ENCODE measurements around the gene ABCG2. TPM values are rescaled to one million over a fixed set of nuclear protein-coding genes. Genes with fewer than 3 reads are reported as not detected.

Gene ABCG2
- polyA plus RNA-seq, 2 of the 4 experiments (the other 2 are of a cell fraction), result 27.9 to 55.3 TPM

GRCh38 chr4:88106205-88106604, 52.2 kb downstream of the ABCG2 start:
- Histone ChIP-seq H3K4me1 (peaks cover 67% of the 10 kb centered on the region), H3K27ac (peak overlapping the region; percentile 87 to 97), H3K4me2 (peak overlapping the region; percentile 76), H3K4me3 (no peak overlapping the region), H3K9me3 (no peaks in the 10 kb centered on the region)
- DNase-seq (ENCODE audit: low read depth in 1 of 2, low spot score in 1 of 2) (peak in 1 of 2 experiments; percentile 11), FAIRE-seq (no peak), ATAC-seq (no peak)
- ChIA-PET CTCF (no interaction called here), POLR2A (no interaction called here)
- WGBS (ENCODE audit: missing lambda C conversion rate), result 35% methylated on average over 3 of the region's 3 CpGs
- no peak for TF ChIP-seq HEYL (CRISPR knock-in tag; IDR thresholded peaks at IDR 0.05)
- TF ChIP-seq FOSL2 (IDR thresholded peaks at IDR 0.05), result no peak
- peak; percentile 29; the same call in 1 of the 2 replicates for TF ChIP-seq FOSL2 (CRISPR knock-in tag; IDR thresholded peaks at IDR 0.05)

GRCh38 chr4:88104902-88105610, 53.4 kb downstream of the ABCG2 start:
- Histone ChIP-seq H3K27ac (peak overlapping the region; percentile 87 to 97), H3K4me1 (peaks cover 56% of the 10 kb centered on the region), H3K4me3 (no peak overlapping the region), H3K4me2 (peak overlapping the region; percentile 76), H3K9me3 (no peaks in the 10 kb centered on the region)
- TF ChIP-seq ZSCAN20 (CRISPR knock-in tag; IDR thresholded peaks at IDR 0.05), result no peak
- no peak for TF ChIP-seq HEYL (CRISPR knock-in tag; IDR thresholded peaks at IDR 0.05)
- POLR2A ChIA-PET, result no interaction called here
- ATAC-seq (no peak; a peak in 1 of 6 replicates), FAIRE-seq (no peak), DNase-seq (ENCODE audit: low read depth in 1 of 2, low spot score in 1 of 2) (peak in 1 of 2 experiments; percentile 46)
- WGBS (ENCODE audit: missing lambda C conversion rate), result 22% methylated on average over 4 of the region's 4 CpGs
- CTCF ChIA-PET, result interaction anchor here (0.7 to 1.0 kb wide), 2 partner anchors 12 to 107 kb away, joined by 3 to 5 read pairs; no protein-coding TSS in a partner anchor

- DNase-seq (ENCODE audit: low read depth in 1 of 2, low spot score in 1 of 2) (no peak), ATAC-seq (no peak), FAIRE-seq (no peak)
- ChIA-PET CTCF (no interaction called here), POLR2A (no interaction called here)
- no peak overlapping the region for H3K27ac ChIP-seq
- TF ChIP-seq POLR2AphosphoS2 (conservative IDR thresholded peaks at IDR 0.05; ENCODE audit: low read length) (no peak), JUN (IDR thresholded peaks at IDR 0.05) (no peak), BCL3 (IDR thresholded peaks at IDR 0.05) (no peak), ESRRA (IDR thresholded peaks at IDR 0.05; ENCODE audit: borderline replicate concordance, low read length) (no peak), FOSB (CRISPR knock-in tag; IDR thresholded peaks at IDR 0.05) (no peak), EHF (CRISPR knock-in tag; IDR thresholded peaks at IDR 0.05) (no peak), ZC3H11A (IDR thresholded peaks at IDR 0.05) (no peak), CEBPB (IDR thresholded peaks at IDR 0.05) (no peak), MYC (IDR thresholded peaks at IDR 0.05; ENCODE audit: borderline replicate concordance, low read length) (no peak)
- TF ChIP-seq, protein P1, sequence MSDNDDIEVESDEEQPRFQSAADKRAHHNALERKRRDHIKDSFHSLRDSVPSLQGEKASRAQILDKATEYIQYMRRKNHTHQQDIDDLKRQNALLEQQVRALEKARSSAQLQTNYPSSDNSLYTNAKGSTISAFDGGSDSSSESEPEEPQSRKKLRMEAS (IDR thresholded peaks at IDR 0.05), result no peak
- TF ChIP-seq, protein P2, sequence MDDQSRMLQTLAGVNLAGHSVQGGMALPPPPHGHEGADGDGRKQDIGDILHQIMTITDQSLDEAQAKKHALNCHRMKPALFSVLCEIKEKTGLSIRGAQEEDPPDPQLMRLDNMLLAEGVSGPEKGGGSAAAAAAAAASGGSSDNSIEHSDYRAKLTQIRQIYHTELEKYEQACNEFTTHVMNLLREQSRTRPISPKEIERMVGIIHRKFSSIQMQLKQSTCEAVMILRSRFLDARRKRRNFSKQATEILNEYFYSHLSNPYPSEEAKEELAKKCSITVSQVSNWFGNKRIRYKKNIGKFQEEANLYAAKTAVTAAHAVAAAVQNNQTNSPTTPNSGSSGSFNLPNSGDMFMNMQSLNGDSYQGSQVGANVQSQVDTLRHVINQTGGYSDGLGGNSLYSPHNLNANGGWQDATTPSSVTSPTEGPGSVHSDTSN (IDR thresholded peaks at IDR 0.05), result no peak
- no peak overlapping the region for H3K4me2 ChIP-seq
- peaks cover 31% of the 10 kb centered on the region for H3K4me1 ChIP-seq
- H3K9me3 ChIP-seq, result no peaks in the 10 kb centered on the region
- 95% methylated on average over 7 of the region's 7 CpGs for WGBS (ENCODE audit: missing lambda C conversion rate)
- H3K4me3 ChIP-seq, result no peak overlapping the region
Observed at GRCh38 chr4:88102026-88102425, 56.4 kb downstream of the ABCG2 start.

GRCh38 chr4:88101165-88101564, 57.3 kb downstream of the ABCG2 start:
- H3K9me3 ChIP-seq, result no peaks in the 10 kb centered on the region
- H3K27ac ChIP-seq, result no peak overlapping the region
- ATAC-seq (no peak), DNase-seq (ENCODE audit: low read depth in 1 of 2, low spot score in 1 of 2) (no peak), FAIRE-seq (no peak)
- 92% methylated on average over 6 of the region's 6 CpGs for WGBS (ENCODE audit: missing lambda C conversion rate)
- H3K4me3 ChIP-seq, result no peak overlapping the region
- no peak for TF ChIP-seq GATA3 (IDR thresholded peaks at IDR 0.05; ENCODE audit: borderline replicate concordance)
- TF ChIP-seq SMC3 (IDR thresholded peaks at IDR 0.05), result no peak
- no peak for TF ChIP-seq MYC (IDR thresholded peaks at IDR 0.05; ENCODE audit: borderline replicate concordance, low read length)
- no peak for TF ChIP-seq KDM1A (IDR thresholded peaks at IDR 0.05; ENCODE audit: low read depth)
- no peak for TF ChIP-seq HOXA7 (CRISPR knock-in tag; IDR thresholded peaks at IDR 0.05)
- TF ChIP-seq E2F6 (IDR thresholded peaks at IDR 0.05; ENCODE audit: borderline replicate concordance, low read depth), result no peak
- TF ChIP-seq RCOR1 (IDR thresholded peaks at IDR 0.05; ENCODE audit: low read depth, low read length), result no peak
- TF ChIP-seq ZNF302 (CRISPR knock-in tag; IDR thresholded peaks at IDR 0.05), result no peak
- no peak for TF ChIP-seq FOXS1 (CRISPR knock-in tag; IDR thresholded peaks at IDR 0.05)
- TF ChIP-seq CBX8 (IDR thresholded peaks at IDR 0.05), result no peak
- TF ChIP-seq NR3C1 (IDR thresholded peaks at IDR 0.05), result no peak
- TF ChIP-seq EHF (CRISPR knock-in tag; IDR thresholded peaks at IDR 0.05), result no peak
- TF ChIP-seq EHMT2 (IDR thresholded peaks at IDR 0.05; ENCODE audit: low read depth), result no peak
- TF ChIP-seq BHLHE40 (IDR thresholded peaks at IDR 0.05; ENCODE audit: low read depth, low read length), result no peak
- TF ChIP-seq BCL3 (IDR thresholded peaks at IDR 0.05), result no peak
- peaks cover 23% of the 10 kb centered on the region for H3K4me1 ChIP-seq
- no peak overlapping the region for H3K4me2 ChIP-seq
- POLR2A ChIA-PET, result no interaction called here
- CTCF ChIA-PET, result interaction anchor here (0.6 kb wide), 1 partner anchor 50 kb away, joined by 3 read pairs; no protein-coding TSS in a partner anchor

Measured in A549 (cell line).